HG03095 (cell line): ENCODE data around the gene ARMH3.

Source experiments
- ATAC-seq: cut with Tn5 transposase; IDR thresholded peaks from one replicate; pipeline ENCODE4 v1.9.1; 2021; ENCODE audit warnings: moderate library complexity; ENCODE audit not compliant: unreplicated experiment

Gene ARMH3

GRCh38 chr10:101812606-101813005, 243.4 kb downstream of the ARMH3 start:
- ATAC-seq, result no peak

- no peak for ATAC-seq
Observed at GRCh38 chr10:101807158-101807557, 248.8 kb downstream of the ARMH3 start.

GRCh38 chr10:101803511-101803910, 252.5 kb downstream of the ARMH3 start:
- ATAC-seq, result no peak

GRCh38 chr10:101797403-101798059, 258.4 kb downstream of the ARMH3 start:
- ATAC-seq, result no peak
